Measurements from ENCODE around the gene FBLN5.

GRCh38 chr14:91977884-91978283, 30.4 kb upstream of the FBLN5 start:
- TF ChIP-seq CTCF (IDR thresholded peaks at IDR 0.05) (no peak), POLR2A (IDR thresholded peaks at IDR 0.05) (no peak)
